Measurements from ENCODE around the gene GSE1. TPM values are rescaled to one million over a fixed set of nuclear protein-coding genes. Genes with fewer than 3 reads are reported as not detected.

GSE1 gene
- total and polyA plus RNA-seq, 4 donors, result 3.9 to 111 (median 35.7) TPM

DNA sequence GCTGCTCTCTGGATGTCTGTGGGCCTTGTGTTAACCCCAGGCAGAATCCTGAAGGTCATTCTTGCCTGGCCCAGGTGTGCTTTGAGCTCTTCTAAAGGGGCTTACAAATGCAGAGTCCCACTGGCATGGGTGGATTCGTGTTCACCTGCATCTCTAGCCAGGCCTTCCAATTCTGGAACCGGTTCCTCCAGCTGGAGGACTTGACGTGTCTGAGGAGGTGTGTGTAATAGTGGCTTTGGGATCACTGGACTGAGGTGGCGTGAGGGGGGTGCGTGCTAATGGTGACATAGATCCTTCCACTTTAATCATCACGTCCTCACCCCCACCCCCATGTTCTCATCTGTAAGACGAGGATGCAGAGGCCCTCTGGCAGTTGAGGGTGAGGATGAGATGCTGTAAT, 4.8 kb downstream of the GSE1 start:
- DNase-seq (no peak), ATAC-seq (ENCODE audit: low FRiP score) (no peak)
- Histone ChIP-seq H3K4me3 (ENCODE audit: low read length in 2 of 2) (no peak overlapping the region), H3K4me1 (ENCODE audit: control insufficient read depth in 1 of 2, insufficient read depth in 2 of 2, low read length in 2 of 2) (no peaks in the 10 kb centered on the region), H3K27ac (ENCODE audit: low read depth in 1 of 2, low read length in 2 of 2) (no peak overlapping the region), H3K36me3 (ENCODE audit: control insufficient read depth in 1 of 2, insufficient read depth in 2 of 2, low read length in 1 of 2) (no peaks in the 10 kb centered on the region), H3K27me3 (ENCODE audit: control insufficient read depth in 1 of 2, insufficient read depth in 2 of 2, low read length in 1 of 2) (no peaks in the 10 kb centered on the region), H3K9me3 (ENCODE audit: control insufficient read depth, low read length) (no peaks in the 10 kb centered on the region)
- 89 to 92% methylated on average over 7 of the region's 7 CpGs for WGBS, 2 donors
- intact Hi-C loops (cut with DNase I), result no loop called here

DNA sequence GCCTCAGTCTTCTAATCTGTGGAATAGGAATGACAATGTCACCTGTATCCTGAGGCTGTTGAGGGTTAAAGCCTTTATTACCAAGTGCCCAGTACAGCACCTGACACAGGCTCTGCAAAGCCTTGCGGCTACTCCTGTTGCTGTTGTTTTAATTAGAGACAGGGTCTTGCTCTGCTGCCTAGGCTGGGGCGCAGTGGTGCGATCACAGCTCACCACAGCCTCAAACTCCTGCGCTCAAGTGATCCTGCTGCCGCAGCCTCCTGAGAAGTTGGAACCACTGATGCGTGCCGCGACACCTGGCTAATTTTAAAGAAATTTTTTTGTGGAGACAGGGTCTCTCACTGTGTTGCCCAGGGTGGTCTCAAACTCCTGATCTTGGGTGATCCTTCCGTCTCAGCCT, 5.4 kb downstream of the GSE1 start:
- Histone ChIP-seq H3K9me3 (ENCODE audit: control insufficient read depth, low read length) (no peaks in the 10 kb centered on the region), H3K4me1 (ENCODE audit: control insufficient read depth in 1 of 2, insufficient read depth in 2 of 2, low read length in 2 of 2) (no peaks in the 10 kb centered on the region), H3K36me3 (ENCODE audit: control insufficient read depth in 1 of 2, insufficient read depth in 2 of 2, low read length in 1 of 2) (no peaks in the 10 kb centered on the region), H3K27ac (ENCODE audit: low read depth in 1 of 2, low read length in 2 of 2) (no peak overlapping the region), H3K27me3 (ENCODE audit: control insufficient read depth in 1 of 2, insufficient read depth in 2 of 2, low read length in 1 of 2) (no peaks in the 10 kb centered on the region), H3K4me3 (ENCODE audit: low read length in 2 of 2) (no peak overlapping the region)
- DNase-seq (no peak), ATAC-seq (ENCODE audit: low FRiP score) (no peak)
- WGBS, 2 donors, result 96 to 98% methylated on average over 9 of the region's 9 CpGs
- intact Hi-C loops (cut with DNase I), result no loop called here

DNA sequence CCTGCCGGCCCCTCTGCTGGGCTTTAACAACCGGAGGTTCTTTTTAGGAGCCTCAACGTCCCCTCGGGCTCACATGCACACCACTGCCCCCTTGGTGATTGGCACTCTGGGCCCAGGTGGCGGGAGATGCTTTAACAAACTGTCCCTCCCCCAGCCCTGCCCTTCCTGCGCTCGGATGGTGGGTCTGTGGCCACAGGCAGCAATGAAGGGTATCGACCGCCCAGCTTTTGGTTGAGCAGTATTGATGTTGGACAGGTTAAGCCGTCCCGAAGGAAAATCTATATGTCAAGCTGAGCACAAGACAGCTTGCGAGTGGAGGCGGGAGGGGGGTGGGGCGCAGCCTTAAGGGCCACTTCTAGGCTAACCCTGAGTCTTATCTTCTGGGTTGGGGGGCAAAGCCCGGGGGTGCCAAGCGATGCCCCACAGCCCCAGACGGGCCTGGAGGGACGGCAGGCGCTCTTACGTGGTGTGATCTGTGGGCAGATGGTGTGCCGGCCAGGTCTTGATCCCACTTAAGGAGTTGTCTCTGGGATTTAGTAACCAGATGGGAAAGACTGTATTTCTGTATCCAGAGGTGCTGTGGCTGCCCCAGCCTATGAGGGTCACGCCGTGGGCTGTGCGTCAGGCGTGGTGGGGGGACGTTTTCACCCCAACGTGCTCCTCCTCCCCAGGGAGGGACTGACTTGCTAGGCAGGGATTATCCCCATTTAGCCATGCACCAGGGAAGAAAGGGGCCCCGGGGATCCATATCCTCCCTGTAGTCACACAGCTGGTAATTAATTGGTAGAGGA, 6.2 kb downstream of the GSE1 start:
- intact Hi-C loops (cut with DNase I), result no loop called here
- no peak overlapping the region for H3K27ac ChIP-seq (ENCODE audit: low read depth in 1 of 2, low read length in 2 of 2)
- ATAC-seq (ENCODE audit: low FRiP score) (no peak), DNase-seq (no peak)
- no peak overlapping the region for H3K4me3 ChIP-seq (ENCODE audit: low read length in 2 of 2)
- H3K27me3 ChIP-seq (ENCODE audit: control insufficient read depth in 1 of 2, insufficient read depth in 2 of 2, low read length in 1 of 2), result no peaks in the 10 kb centered on the region
- 85 to 94% methylated on average over 28 of the region's 28 CpGs for WGBS, 2 donors
- H3K9me3 ChIP-seq (ENCODE audit: control insufficient read depth, low read length), result no peaks in the 10 kb centered on the region
- no peaks in the 10 kb centered on the region for H3K4me1 ChIP-seq (ENCODE audit: control insufficient read depth in 1 of 2, insufficient read depth in 2 of 2, low read length in 2 of 2)
- no peaks in the 10 kb centered on the region for H3K36me3 ChIP-seq (ENCODE audit: control insufficient read depth in 1 of 2, insufficient read depth in 2 of 2, low read length in 1 of 2)

DNA sequence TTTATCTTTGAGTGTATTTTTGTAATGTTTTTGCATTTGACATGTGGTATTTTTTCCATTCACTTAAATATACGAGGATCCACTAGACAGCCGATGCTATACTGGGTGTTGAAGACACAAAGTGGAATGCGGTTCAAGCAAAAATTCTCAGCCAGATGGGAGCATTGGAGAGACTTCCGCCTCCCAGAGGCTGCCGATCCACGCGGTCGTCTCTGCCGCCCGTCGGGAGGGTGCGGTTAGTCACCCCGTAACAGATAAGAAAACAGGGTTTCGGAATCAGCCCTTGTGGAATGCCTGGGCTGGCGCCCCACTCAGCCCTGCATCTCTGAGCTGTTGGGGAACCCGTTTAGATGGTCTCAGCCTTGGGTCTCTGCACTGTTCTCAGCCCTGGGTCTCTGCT, 7.3 kb downstream of the GSE1 start:
- no peak overlapping the region for H3K27ac ChIP-seq (ENCODE audit: low read depth in 1 of 2, low read length in 2 of 2)
- intact Hi-C loops (cut with DNase I), result no loop called here
- no peaks in the 10 kb centered on the region for H3K4me1 ChIP-seq (ENCODE audit: control insufficient read depth in 1 of 2, insufficient read depth in 2 of 2, low read length in 2 of 2)
- ATAC-seq (ENCODE audit: low FRiP score) (no peak), DNase-seq (no peak)
- H3K36me3 ChIP-seq (ENCODE audit: control insufficient read depth in 1 of 2, insufficient read depth in 2 of 2, low read length in 1 of 2), result no peaks in the 10 kb centered on the region
- no peaks in the 10 kb centered on the region for H3K27me3 ChIP-seq (ENCODE audit: control insufficient read depth in 1 of 2, insufficient read depth in 2 of 2, low read length in 1 of 2)
- no peak overlapping the region for H3K4me3 ChIP-seq (ENCODE audit: low read length in 2 of 2)
- H3K9me3 ChIP-seq (ENCODE audit: control insufficient read depth, low read length), result no peaks in the 10 kb centered on the region
- WGBS, 2 donors, result 81 to 92% methylated on average over 16 of the region's 16 CpGs

DNA sequence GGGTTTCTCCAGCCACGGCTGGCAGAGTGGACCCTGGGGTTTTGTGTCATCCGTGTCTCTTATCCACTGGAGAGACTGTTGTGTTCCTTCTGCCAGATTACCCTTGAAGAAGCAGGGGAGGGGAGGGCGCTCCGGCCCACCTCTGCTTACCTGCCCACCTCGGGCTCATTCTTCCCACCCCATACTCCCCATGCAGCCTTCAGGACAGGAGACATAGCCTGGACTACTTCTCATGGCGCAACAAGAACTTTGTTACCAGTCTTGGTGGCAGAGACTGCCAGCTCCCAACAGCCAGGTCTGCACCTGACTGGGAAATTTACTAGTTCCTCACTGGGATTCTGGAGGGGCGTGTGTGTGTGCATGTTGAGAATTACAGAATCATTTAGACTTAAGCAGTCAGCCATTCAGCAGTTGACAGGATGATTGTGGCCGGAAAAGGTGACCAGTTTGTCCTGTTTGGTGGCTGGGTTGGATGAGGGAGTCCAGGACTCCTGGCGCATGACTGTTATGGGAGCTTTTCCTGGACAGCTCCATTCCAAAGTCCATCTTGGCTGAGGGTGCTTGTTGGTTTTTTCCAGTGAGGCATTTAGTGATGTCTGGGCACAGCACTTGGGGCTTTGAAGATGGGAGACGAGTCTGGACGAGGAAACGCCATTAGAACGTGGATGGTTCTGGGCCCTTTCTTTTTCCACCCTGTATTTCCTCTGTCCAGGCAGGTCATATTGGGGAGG, 8.7 kb downstream of the GSE1 start:
- no peak for ATAC-seq (ENCODE audit: low FRiP score)
- H3K4me3 ChIP-seq (ENCODE audit: low read length in 2 of 2), result no peak overlapping the region
- intact Hi-C loops (cut with DNase I), result no loop called here
- no peaks in the 10 kb centered on the region for H3K27me3 ChIP-seq (ENCODE audit: control insufficient read depth in 1 of 2, insufficient read depth in 2 of 2, low read length in 1 of 2)
- no peak overlapping the region for H3K27ac ChIP-seq (ENCODE audit: low read depth in 1 of 2, low read length in 2 of 2)
- WGBS, 2 donors, result 88 to 91% methylated on average over 13 of the region's 13 CpGs
- no peaks in the 10 kb centered on the region for H3K4me1 ChIP-seq (ENCODE audit: control insufficient read depth in 1 of 2, insufficient read depth in 2 of 2, low read length in 2 of 2)
- H3K9me3 ChIP-seq (ENCODE audit: control insufficient read depth, low read length), result no peaks in the 10 kb centered on the region
- DNase-seq, result no peak
- H3K36me3 ChIP-seq (ENCODE audit: control insufficient read depth in 1 of 2, insufficient read depth in 2 of 2, low read length in 1 of 2), result no peaks in the 10 kb centered on the region

DNA sequence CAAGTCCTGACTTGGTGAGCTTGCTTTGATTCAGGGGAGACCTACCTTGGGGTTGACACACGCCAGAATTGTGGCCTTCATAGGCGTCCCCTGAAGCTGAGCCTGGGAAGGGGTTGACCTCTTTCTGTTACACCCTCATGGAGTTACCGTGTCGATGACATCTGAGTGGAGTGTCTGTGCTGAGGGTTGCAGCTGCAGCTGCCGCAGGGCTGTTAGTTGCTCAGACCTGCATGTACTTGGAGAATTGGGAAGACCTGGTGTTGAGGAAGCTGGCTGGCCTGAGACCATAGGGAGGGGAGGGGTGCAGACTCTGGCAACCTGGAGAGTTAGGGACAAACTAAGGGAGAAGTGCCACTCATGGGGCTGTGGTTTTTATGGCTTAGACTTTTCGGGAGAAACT, 9.6 kb downstream of the GSE1 start:
- DNase-seq (no peak), ATAC-seq (ENCODE audit: low FRiP score) (no peak)
- intact Hi-C loops (cut with DNase I), result no loop called here
- Histone ChIP-seq H3K9me3 (ENCODE audit: control insufficient read depth, low read length) (no peaks in the 10 kb centered on the region), H3K36me3 (ENCODE audit: control insufficient read depth in 1 of 2, insufficient read depth in 2 of 2, low read length in 1 of 2) (no peaks in the 10 kb centered on the region), H3K27me3 (ENCODE audit: control insufficient read depth in 1 of 2, insufficient read depth in 2 of 2, low read length in 1 of 2) (no peaks in the 10 kb centered on the region), H3K4me1 (ENCODE audit: control insufficient read depth in 1 of 2, insufficient read depth in 2 of 2, low read length in 2 of 2) (no peaks in the 10 kb centered on the region), H3K4me3 (ENCODE audit: low read length in 2 of 2) (no peak overlapping the region), H3K27ac (ENCODE audit: low read depth in 1 of 2, low read length in 2 of 2) (no peak overlapping the region)
- 81 to 93% methylated on average over 6 of the region's 6 CpGs for WGBS, 2 donors

DNA sequence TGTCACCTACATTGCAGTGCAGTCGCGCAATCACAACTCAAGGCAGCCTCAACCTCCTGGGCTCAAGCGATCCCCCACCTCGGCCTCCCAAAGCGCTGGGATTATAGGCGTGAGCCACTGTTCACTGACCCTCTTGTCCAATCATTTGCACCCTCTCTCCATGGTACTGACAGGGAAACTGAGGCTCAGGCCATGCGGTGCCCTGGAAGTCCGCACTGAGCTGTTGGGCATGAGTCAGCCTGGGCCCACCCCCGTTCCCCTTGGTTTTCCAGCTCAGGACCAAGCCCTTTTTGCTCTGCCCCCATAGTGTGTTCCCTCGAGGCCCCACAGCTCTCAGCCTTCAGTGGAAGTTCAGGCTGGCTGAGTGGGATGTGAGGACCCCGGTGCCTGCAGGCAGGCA, 10.1 kb downstream of the GSE1 start:
- Histone ChIP-seq H3K4me1 (ENCODE audit: control insufficient read depth in 1 of 2, insufficient read depth in 2 of 2, low read length in 2 of 2) (no peaks in the 10 kb centered on the region), H3K36me3 (ENCODE audit: control insufficient read depth in 1 of 2, insufficient read depth in 2 of 2, low read length in 1 of 2) (no peaks in the 10 kb centered on the region), H3K4me3 (ENCODE audit: low read length in 2 of 2) (no peak overlapping the region), H3K27me3 (ENCODE audit: control insufficient read depth in 1 of 2, insufficient read depth in 2 of 2, low read length in 1 of 2) (no peaks in the 10 kb centered on the region), H3K27ac (ENCODE audit: low read depth in 1 of 2, low read length in 2 of 2) (no peak overlapping the region), H3K9me3 (ENCODE audit: control insufficient read depth, low read length) (no peaks in the 10 kb centered on the region)
- intact Hi-C loops (cut with DNase I), result no loop called here
- ATAC-seq (ENCODE audit: low FRiP score) (no peak), DNase-seq (no peak)
- 90 to 95% methylated on average over 11 of the region's 11 CpGs for WGBS, 2 donors

DNA sequence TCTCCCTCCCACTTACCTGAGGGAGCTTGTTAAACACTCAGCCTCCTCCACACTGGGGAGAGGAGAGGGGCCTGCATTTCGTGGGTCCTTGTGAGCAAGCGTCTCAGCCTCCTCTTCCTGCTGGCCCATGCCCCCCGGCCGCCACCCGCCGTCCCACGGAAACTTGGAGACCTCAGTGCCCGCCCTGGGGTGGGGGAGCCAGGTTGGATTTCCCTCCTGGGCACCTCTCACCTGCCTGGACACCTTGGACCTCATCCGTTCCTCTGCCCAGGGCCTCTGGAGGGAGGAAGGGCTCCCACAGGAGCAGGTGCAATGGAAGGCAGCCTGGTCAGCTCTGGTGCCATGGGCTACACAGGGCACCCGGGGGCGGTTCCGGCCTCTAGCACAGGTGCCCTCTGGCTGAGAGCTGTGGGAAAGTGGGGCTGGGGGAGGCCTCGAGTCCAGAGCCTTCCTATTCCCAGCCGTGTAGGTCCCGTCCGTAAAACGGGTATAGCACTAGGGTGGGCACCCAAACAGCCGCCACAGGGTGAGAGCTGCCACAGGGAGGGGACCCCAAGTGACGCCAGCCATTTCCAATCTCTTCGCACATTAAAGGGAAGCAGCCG, 11.0 kb downstream of the GSE1 start:
- H3K36me3 ChIP-seq (ENCODE audit: control insufficient read depth in 1 of 2, insufficient read depth in 2 of 2, low read length in 1 of 2), result no peaks in the 10 kb centered on the region
- no peak for DNase-seq
- H3K27me3 ChIP-seq (ENCODE audit: control insufficient read depth in 1 of 2, insufficient read depth in 2 of 2, low read length in 1 of 2), result no peaks in the 10 kb centered on the region
- no peak overlapping the region for H3K4me3 ChIP-seq (ENCODE audit: low read length in 2 of 2)
- H3K4me1 ChIP-seq (ENCODE audit: control insufficient read depth in 1 of 2, insufficient read depth in 2 of 2, low read length in 2 of 2), result no peaks in the 10 kb centered on the region
- H3K27ac ChIP-seq (ENCODE audit: low read depth in 1 of 2, low read length in 2 of 2), result no peak overlapping the region
- intact Hi-C loops (cut with DNase I), result no loop called here
- H3K9me3 ChIP-seq (ENCODE audit: control insufficient read depth, low read length), result no peaks in the 10 kb centered on the region
- WGBS, 2 donors, result 93 to 95% methylated on average over 21 of the region's 21 CpGs
- no peak for ATAC-seq (ENCODE audit: low FRiP score)

DNA sequence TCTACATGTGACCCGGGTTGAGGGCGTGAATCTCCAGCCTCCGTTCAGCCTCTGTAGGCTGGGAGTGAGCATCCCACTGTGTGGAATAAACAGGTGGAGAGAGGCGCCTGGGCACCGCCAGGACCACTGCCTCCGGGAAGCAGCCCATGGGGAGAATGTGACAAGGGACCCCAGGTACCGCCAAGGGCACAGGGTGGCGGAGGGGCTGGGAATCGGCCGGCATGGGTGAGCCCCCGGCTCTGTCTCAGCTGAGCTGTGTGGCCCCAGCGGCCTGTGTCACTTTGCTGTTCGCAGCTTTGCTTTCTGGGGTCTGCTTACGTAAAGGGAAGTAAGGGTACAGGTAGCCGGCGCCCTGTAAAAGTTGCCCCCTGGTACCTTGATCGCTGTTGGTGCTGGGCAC, 11.5 kb downstream of the GSE1 start:
- no peaks in the 10 kb centered on the region for H3K4me1 ChIP-seq (ENCODE audit: control insufficient read depth in 1 of 2, insufficient read depth in 2 of 2, low read length in 2 of 2)
- DNase-seq (no peak), ATAC-seq (ENCODE audit: low FRiP score) (no peak)
- H3K27me3 ChIP-seq (ENCODE audit: control insufficient read depth in 1 of 2, insufficient read depth in 2 of 2, low read length in 1 of 2), result no peaks in the 10 kb centered on the region
- H3K36me3 ChIP-seq (ENCODE audit: control insufficient read depth in 1 of 2, insufficient read depth in 2 of 2, low read length in 1 of 2), result no peaks in the 10 kb centered on the region
- intact Hi-C loops (cut with DNase I), result no loop called here
- no peak overlapping the region for H3K27ac ChIP-seq (ENCODE audit: low read depth in 1 of 2, low read length in 2 of 2)
- no peak overlapping the region for H3K4me3 ChIP-seq (ENCODE audit: low read length in 2 of 2)
- WGBS, 2 donors, result 94 to 96% methylated on average over 17 of the region's 17 CpGs
- no peaks in the 10 kb centered on the region for H3K9me3 ChIP-seq (ENCODE audit: control insufficient read depth, low read length)

All from aorta (tissue), 5 donors.